ENCODE data around the gene DHODH.

The DHODH gene

DNA sequence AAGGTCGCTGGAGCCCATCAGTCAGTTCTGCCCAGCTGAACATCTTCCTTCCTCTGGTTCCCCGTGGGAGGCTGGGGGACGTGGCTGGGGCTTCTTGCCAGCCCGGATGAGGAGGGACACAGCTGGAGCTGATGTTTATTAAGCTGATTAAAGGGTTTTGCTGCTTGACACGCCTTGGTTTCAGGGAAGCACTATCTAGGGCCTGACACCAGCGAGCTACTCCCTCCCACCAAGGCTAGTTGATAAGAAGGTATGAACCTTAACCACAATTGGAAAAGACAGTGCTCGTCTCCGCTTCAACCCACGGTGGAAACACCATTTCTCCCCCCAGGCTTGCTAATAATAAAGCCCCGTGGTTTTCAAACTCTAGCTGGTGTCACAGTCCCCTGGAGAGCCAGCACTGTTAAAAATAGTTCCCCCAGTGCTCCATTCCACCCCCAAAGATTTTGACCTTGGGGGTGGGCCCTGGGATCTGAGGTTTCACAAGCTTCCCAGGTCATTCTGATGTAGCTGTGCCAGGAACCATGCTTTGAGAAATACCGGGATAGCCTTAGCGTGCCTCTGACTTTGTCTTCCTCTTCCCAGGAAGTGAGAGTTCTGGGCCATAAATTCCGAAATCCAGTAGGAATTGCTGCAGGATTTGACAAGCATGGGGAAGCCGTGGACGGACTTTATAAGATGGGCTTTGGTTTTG lies 5.5 kb downstream of the DHODH start:
- no peak for DNase-seq (ENCODE audit: low read depth)

DNA sequence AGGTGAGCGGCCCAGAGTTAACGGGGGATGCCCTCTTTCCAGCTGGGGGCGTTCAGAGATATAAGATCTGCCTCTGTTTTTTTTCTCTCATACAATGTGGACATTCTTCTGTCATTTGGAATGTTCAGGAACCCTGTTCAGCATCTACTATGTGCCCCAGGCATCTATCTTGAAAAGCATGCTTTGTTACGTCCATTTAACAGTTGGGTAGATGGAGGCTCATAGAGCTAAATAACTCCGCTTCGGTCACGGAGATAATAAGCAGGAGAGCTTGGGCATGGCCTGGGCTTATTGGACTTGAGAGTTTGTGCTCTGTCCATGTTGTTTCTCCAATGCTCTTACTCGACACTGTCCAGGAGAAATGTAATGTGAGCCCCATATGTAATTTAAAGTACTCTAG lies 6.1 kb downstream of the DHODH start:
- no peak for DNase-seq (ENCODE audit: low read depth)

DNA sequence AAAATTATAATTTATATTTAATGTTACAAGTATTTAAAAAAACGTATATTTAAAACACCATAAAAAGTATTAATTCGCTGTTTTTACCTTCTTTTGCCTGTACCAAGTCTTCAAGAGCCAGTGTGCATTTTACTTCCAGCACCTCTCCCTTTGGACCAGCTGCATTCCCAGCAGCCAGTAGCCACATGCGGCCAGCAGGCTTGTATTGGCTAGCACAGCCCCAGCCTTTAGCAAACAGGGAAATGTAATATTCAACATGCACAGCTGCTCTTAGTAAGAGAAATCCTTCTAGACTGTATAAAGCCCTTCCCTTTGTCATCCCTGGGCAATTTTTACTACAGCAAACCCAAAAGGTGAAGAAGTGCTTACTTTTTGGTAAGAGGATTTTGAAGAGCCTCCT lies 6.6 kb downstream of the DHODH start:
- DNase-seq (ENCODE audit: low read depth): no peak

DNA sequence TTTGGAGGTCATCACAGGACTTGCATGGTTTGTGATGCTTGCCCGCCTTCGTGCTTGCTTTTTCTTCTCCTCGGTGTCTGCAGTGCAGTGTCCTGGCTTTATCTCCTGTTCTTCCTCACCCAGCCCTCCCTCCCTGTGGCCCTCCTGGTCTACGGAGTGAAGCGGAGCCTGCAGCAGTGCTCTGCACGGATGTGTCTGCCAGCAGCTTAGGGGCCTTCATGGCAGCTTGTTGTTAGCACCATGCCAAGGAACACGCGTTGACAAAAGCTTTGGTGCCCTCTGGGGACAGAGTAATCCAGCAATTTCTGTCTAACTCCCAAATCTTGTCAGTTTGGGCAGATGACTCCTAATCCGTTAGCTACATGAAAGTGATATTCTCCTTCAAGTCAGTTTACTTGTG lies 9.9 kb downstream of the DHODH start:
- no peak for DNase-seq (ENCODE audit: low read depth)

DNA sequence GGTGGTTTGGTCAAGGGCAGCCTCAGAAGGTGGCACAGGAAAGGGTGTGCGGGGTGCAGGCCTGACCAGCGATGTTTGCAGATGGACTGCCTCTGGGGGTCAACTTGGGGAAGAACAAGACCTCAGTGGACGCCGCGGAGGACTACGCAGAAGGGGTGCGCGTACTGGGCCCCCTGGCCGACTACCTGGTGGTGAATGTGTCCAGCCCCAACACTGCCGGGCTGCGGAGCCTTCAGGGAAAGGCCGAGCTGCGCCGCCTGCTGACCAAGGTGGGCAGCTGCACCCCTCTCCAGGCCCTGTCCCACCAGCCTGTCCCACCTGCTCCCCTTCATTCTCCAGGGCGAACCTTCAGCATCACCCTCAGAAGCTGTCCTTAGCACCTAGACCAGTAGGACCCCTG lies 12.5 kb downstream of the DHODH start:
- DNase-seq (ENCODE audit: low read depth): no peak

DNA sequence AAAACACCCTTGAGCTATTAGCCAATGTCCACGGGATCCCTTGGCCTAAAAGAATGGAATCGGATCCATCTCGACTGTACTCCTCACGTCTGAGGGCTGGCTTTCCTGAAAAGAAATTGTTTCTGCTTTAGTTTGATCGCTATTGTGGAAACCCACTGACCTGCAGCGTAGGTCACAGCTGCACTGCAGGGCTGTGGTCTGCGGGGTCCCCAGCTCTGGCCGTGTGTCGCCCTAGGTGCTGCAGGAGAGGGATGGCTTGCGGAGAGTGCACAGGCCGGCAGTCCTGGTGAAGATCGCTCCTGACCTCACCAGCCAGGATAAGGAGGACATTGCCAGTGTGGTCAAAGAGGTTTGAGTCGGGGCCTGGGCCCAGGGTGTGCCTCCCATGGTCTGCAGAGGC lies 13.6 kb downstream of the DHODH start:
- DNase-seq (ENCODE audit: low read depth): no peak

DNA sequence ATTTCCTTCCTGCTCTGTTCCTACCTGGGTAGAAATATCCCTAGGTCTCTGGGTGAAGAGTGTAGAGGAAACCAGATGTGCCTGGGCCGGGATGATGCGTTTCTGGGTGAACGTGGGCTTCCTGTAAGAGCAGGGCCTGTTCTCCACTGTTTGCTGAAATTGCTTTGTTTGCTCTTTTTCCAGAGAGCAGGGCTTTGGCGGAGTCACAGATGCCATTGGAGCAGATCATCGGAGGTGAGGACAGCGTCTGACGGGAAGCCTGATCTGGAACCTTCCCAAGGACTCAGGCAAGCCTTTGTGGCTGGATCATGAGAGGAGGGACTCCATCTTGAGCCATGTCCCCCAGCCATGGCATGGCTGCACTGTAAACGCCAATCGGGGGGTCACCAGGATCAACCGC lies 15.4 kb downstream of the DHODH start:
- no peak for DNase-seq (ENCODE audit: low read depth)

DNA sequence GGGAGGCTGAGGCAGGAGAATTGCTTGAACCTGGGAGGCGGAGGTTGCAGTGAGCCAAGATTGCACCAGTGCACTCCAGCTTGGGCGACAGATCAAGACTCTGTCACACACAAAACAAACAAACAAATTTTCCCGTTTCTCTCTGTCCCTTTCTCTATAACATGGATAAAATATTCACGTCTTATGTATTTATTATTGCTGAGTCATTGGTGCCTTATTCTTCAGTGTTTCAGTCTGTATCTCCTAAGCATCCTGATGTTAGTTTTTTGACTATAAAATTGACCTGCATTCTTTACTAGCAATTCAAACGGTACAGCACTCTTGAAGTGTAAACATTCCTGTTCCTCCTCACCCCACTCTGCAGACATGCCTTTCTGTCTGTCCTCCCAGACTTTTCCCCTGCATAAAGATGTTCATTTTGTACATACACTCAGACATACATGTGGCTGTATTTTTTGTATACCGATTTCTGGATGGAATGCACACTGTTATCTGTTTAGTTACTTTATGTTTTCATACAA lies 16.4 kb downstream of the DHODH start:
- DNase-seq (ENCODE audit: low read depth): no peak

DNA sequence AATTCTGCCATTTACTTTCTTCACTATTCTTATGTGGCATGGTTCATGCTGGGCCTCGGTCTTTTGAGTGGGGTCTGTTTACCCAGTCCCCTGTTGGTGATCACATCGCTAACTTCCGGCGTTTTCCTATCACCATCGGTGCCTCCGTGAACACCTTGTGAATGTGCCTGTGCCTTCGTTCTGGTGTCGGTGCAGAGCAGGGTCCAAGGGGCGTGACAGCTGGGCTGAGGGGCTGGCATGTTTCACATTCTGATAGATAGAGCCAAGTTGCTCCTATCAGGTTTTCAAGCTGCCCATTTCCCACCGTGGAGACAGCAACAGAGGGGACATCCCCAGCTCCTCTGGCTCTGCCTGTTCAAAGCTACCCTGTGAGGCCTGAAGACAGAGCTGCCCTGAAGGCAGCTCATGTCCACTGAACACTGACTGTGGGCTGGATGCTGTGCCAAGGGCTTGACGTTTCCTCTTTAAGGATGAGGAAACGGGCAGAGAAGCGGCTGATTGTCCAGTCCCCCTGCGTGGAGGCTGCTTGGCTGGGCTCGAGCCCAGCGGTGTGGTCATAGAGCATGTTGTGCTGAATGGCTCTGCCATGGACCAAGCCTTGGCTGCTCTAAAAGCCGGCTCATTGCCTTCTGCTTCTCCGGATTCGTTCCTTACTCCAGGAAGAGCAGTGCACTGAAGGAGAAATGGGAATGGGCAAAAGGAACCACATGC lies 17.0 kb downstream of the DHODH start:
- no peak for DNase-seq (ENCODE audit: low read depth)

DNA sequence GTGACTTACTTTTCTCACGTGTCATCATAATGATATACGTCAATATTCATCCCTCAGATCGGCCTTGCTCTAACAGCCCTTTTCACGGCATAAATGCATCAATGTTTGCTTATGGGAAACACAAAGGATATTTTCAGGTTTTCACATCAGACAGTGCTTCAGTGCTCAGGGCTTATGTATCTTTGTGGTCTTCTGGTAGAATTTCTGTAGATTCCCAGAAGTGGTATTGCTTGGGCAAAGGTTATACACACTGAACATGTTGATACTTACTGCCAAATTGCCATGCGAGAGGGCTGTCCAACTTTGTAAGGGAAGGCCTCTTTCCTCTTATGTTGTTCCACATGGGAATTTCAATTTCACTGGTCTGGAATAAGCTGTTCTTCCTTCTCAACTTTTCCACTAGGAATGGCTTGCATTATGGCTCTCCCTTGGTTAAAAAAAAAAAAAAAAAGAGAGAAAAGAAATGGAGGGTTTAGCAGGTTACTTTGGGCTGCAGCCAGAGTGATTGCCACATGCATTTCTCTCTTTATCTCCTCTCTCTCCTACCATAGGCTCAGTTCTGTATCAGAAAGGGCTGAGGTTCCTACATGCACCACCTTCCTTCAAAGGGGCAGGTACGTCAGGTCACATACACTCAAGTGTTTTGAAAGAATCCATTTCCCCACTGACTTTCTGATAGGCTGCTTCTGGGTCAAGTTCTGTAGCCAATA lies 19.3 kb downstream of the DHODH start:
- DNase-seq (ENCODE audit: low read depth): no peak

DNA sequence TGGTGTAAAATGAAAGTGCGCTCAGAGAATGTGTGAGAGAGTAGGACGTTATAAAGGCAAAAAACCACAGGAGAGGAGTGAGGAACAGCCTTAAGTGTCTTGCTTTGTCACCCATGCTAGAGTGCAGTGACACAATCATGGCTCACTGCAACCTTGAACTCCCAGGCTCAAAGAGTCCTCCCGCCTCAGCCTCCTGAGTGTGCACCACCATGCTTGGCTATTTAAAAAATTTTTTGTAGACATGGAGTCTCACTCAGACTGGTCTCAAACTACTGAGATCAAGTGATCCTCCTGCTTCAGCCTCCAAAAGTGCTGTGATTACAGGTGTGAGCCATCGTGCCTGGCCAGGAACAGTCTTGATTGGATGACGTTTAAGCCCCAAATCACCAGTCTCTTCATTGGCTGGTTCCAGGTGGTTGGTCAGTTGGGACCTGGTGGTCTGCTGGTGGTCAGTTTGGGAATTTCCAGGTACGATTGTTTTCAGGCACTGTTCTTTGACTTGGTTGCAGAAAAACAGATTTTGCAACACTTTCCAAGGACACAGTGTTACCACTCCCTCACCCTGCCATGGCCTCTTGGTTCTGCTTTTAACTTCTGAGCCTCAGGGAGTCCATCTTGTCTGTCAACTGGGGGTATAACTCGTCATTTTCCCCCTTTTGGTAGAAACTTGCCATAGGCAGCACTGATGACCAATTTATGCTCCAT lies 21.2 kb downstream of the DHODH start:
- DNase-seq (ENCODE audit: low read depth): no peak

DNA sequence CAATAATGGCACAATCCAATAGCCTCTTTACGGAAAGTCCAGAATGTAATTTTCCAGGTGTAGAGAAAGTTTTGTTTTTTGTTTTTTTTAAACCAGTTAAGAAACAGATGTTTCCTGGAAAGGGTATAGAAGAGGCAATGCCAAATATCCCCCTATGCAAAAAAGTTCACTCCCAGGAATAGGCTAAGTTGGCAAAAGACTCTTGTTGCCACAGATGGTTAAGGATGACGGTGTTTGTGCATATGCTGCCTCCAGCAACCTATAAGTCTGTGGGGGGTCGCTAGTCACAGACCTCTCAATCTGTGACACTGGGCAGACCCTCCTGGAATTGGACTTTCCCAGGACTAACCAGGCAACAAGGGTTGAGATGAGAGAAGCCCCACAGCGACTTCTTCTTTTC lies 24.9 kb downstream of the DHODH start:
- DNase-seq (ENCODE audit: low read depth): no peak

DNA sequence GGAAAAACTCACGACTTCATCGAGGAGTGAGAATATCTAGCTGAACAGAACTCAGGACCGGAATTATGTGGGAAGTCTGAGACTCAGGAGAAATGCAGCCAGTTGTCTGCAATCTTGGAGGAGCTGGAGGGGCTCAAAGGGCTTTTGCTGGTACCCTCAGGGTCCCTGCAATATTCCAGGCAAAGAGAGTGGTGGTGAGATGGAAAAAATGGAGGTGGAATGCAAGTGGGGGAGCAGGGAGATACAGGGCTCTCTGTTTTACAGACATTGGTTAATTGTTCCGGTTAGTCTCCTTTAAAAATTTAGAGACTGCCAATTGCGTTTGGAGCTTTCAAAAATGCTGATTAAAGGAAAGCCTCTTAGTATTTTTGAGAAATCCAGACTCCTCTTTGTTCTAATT lies 27.6 kb downstream of the DHODH start:
- DNase-seq (ENCODE audit: low read depth): no peak

DNA sequence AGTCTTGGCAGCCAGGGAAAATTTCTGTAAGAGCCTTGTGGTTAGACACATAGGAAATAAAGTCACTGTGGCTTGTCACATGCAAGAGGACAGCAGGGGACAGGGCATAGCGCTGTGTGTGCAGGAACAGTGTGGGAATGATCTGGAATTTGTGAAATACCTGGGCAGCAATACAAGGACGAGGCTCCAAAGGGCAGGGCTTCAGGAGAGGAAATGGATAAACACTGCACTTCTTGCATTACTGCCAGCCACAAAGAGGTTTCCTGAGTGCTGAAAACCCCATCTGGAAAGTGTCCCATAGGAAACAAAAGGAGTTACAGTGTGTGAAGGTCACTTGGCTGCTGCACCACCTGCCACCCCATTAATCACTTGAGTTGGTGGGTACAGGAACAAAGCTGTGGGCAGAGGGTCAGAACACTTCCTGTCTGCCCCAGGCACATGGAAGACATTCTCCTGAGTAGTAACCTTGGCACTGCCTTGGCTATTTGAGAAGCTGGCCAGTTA lies 33.7 kb downstream of the DHODH start:
- DNase-seq (ENCODE audit: low read depth): no peak

DNA sequence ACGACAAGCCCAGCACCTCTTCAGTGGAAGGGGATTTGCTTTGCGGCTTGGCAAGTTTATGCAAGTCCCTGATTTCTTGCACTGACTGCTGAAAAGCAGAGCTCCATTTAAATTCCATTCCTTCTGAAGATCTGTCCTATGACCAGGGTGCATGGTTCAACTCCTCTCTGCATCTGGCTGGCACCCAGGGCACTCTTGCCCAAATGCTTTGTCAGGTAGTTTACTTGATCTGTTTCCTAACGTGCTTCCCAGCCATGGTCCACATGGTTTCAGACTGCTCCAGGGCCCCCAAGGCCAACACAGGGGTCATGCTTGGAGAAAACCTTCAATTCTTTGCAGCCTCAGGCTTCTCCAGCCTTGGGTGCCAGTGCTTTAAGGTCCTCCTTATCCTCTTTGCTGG lies 34.5 kb downstream of the DHODH start:
- DNase-seq (ENCODE audit: low read depth): no peak

DNA sequence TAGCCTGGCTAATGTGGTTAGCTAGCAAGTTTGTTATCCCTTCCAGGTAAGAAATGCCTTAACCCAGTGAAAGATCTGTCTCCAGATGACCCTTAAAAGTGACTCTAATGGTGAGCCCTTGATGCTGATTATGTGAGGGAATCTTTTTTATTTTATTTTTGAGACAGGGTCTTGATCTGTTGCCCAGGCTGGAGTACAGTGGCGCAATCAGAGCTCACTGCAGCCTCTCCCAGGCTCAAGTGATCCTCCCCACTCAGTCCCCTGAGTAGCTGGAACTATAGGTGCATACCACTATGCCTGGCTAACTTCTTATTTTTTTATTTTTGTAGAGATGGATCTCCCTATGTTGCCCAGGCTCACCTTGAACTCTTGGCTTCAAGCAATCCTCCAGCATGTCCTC lies 35.0 kb downstream of the DHODH start:
- no peak for DNase-seq (ENCODE audit: low read depth)

DNA sequence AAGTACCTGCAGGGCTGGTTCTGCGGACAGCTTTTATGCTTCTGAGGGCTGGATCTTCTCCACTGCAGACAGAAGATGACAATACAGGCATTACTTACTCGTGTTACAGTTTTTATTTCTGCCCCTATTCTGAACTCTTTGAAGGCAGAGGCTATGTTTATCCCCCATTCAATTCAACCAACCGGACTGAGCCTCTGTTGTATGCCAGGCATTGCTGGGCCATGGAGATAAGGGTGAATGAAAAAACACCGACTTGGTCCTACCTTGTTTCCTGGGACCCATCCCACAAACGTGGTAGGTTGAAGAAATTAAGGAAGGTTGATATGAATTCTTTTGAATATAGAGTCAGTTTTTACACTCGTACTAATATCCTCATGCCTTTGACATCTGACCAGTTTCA lies 35.8 kb downstream of the DHODH start:
- no peak for DNase-seq (ENCODE audit: low read depth)

DNA sequence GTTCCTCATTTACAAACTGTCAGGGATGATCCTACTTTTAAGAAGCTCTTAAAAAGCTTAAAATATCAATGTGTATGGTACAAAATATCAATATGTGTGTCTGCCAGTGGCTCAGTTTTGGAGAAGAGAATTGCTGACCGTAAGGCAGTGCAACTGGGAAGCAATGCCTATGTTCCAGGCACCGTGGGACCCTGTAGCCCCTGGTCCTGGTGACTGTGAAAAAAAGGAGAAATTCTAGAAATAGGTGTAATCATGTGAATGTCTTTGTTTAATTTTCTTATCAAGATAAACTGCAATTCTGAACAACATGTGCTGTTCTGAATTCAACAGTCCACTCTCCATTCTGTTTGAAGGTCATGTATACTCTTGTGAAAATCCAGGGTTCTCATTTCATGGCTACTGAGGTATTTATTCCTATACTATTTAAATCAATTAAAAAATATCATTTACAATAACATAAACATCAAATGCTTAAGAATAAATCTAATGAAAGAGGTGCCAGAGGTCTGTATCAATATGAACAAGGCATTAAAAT lies 36.3 kb downstream of the DHODH start:
- DNase-seq (ENCODE audit: low read depth): no peak

DNA sequence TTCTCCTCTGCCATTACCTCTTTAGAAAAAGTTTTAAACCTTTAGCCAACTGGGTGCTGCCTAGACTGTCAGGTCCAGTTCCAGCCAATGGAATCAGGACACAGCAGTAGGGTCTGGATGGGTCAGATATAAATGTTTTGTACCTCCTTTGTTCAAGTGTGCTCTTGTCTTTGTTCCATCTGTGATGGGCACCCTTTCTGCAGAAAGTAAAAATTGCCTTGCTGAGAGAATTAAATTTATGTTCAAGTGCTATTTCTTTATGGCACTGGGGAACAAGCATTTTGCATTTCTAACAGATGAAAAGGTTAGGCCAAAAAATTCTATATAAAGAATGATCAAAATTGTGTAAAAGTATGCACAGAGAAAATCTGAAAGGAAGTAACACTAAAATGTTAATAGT lies 40.6 kb downstream of the DHODH start:
- DNase-seq (ENCODE audit: low read depth): no peak

DNA sequence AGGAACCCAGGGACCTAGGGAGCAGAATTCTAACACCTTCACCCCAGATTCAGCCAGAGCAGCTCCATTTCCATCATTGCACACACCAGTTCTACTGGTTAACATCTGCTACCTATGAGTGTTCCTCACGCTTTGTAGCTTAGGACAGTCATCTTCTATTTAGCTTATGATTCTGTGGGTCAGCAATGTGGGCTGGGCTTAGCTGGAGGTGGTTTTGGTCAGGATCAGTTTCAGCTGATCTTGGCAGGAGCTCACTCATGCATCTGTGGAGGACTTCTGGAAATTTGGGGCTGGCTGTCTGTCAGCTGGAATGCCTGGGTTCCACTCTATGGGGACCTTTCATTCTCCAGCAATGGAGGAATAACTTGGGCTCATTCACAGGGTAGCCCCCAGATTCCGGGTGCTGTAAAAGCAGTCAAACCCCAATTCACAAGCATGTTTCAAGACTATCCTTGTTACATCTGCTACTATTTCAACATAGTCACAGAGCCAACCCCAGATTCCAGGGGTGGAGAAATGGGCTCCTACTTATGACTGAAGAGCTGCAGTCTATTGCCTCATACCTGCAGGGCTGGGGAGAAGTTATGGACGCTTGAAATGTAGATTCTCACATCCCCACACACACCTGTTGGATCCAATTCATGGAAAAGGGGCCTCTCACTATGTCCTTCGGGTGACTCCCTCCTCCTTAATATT lies 42.4 kb downstream of the DHODH start:
- DNase-seq (ENCODE audit: low read depth): no peak

DNA sequence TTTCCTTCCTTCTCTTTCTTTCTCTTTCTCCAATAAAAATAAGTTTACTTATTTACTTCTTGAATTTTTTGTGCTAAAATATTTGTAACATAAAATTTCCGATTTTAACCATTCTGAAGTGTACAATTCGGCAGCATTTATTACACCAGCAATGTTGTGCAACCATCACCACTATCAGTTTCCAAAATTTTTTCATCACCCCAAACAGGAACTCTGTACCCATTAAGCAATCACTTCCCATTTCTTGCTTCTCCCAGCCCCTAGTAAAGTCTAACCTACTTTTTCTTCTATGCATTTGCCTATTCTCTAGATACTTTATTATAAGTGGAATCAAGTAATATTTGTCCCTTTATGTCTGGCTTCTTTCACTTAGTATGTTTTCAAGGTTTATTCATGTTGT lies 43.3 kb downstream of the DHODH start:
- no peak for DNase-seq (ENCODE audit: low read depth)
